Duodenal mucosa (tissue), 2 donors: ENCODE data around the gene LOXL1.
"Not testable (repeated sequence)": the region's sequence is repeated elsewhere in the genome, so short reads cannot be mapped to it uniquely, and the experiment has no call there.

ENCODE experiments used
- H3K27ac ChIP-seq: one replicate; pipeline ENCODE4 v1.7.0; 2013; ENCODE audit warnings: low read depth, low read length
- H3K27me3 ChIP-seq, 2 donors: one replicate each; pipeline ENCODE4 v1.7.0; 2013; ENCODE audit warnings: low read length in 2 of 2, control low read depth in 1 of 2; ENCODE audit not compliant: insufficient read depth in 2 of 2, control insufficient read depth in 1 of 2
- H3K36me3 ChIP-seq, 2 donors: one replicate each; pipeline ENCODE4 v1.7.0; 2013; ENCODE audit warnings: low read length in 2 of 2, control low read depth in 1 of 2; ENCODE audit not compliant: insufficient read depth in 2 of 2, control insufficient read depth in 1 of 2
- H3K4me1 ChIP-seq, 2 donors: one replicate each; pipeline ENCODE4 v1.7.0; 2013; ENCODE audit warnings: low read length in 2 of 2, control low read depth in 1 of 2; ENCODE audit not compliant: insufficient read depth in 2 of 2, control insufficient read depth in 1 of 2
- H3K4me3 ChIP-seq, 2 donors: one replicate each; pipeline ENCODE4 v1.7.0; 2013; ENCODE audit warnings: low read length in 2 of 2, low read depth in 1 of 2
- H3K9ac ChIP-seq, 2 donors: one replicate each; pipeline ENCODE4 v1.7.0; 2013; ENCODE audit warnings: low read length in 2 of 2, low read depth in 1 of 2
- H3K9me3 ChIP-seq, 2 donors: one replicate each; pipeline ENCODE4 v1.7.0; 2013; ENCODE audit warnings: low read length in 2 of 2, control low read depth in 1 of 2; ENCODE audit not compliant: control insufficient read depth in 1 of 2

The LOXL1 gene

GRCh38 chr15:73930790-73931281 lies 4.6 kb downstream of the LOXL1 start:
- Histone ChIP-seq H3K27ac (no peak overlapping the region), H3K4me1 (peaks cover 23% of the 10 kb centered on the region in 2 donors), H3K27me3 (no peaks in the 10 kb centered on the region), H3K9me3 (no peaks in the 10 kb centered on the region), H3K4me3 (no peak overlapping the region), H3K9ac (no peak overlapping the region), H3K36me3 (no peaks in the 10 kb centered on the region)

- Histone ChIP-seq H3K36me3 (no peaks in the 10 kb centered on the region), H3K27me3 (no peaks in the 10 kb centered on the region), H3K4me1 (peaks cover 21 to 25% of the 10 kb centered on the region in 2 donors), H3K4me3 (no peak overlapping the region), H3K9ac (no peak overlapping the region), H3K27ac (no peak overlapping the region), H3K9me3 (no peaks in the 10 kb centered on the region)
Observed at GRCh38 chr15:73931441-73931840, 5.2 kb downstream of the LOXL1 start.

- no peak overlapping the region for H3K9ac ChIP-seq
- no peak overlapping the region for H3K27ac ChIP-seq
- H3K9me3 ChIP-seq = no peaks in the 10 kb centered on the region
- peaks cover 18 to 25% of the 10 kb centered on the region in 2 donors for H3K4me1 ChIP-seq
- H3K27me3 ChIP-seq = no peaks in the 10 kb centered on the region
- no peaks in the 10 kb centered on the region for H3K36me3 ChIP-seq
- H3K4me3 ChIP-seq = no peak overlapping the region
Observed at GRCh38 chr15:73932381-73933191, 6.3 kb downstream of the LOXL1 start.

GRCh38 chr15:73934281-73934680 lies 8.0 kb downstream of the LOXL1 start:
- Histone ChIP-seq H3K27ac (no peak overlapping the region), H3K4me1 (peaks cover 13 to 20% of the 10 kb centered on the region in 2 donors)

GRCh38 chr15:73935547-73935946 lies 9.3 kb downstream of the LOXL1 start:
- no peaks in the 10 kb centered on the region for H3K27me3 ChIP-seq
- no peak overlapping the region for H3K4me3 ChIP-seq
- no peak overlapping the region for H3K27ac ChIP-seq
- no peaks in the 10 kb centered on the region for H3K36me3 ChIP-seq
- H3K4me1 ChIP-seq = peaks cover 14 to 18% of the 10 kb centered on the region in 2 donors
- H3K9me3 ChIP-seq = no peaks in the 10 kb centered on the region
- H3K9ac ChIP-seq = no peak overlapping the region

More at GRCh38 chr15:73934281-73934680, 8.0 kb downstream of the LOXL1 start:
- Histone ChIP-seq H3K4me3 (no peak overlapping the region), H3K36me3 (no peaks in the 10 kb centered on the region), H3K9ac (no peak overlapping the region), H3K9me3 (no peaks in the 10 kb centered on the region), H3K27me3 (no peaks in the 10 kb centered on the region)

- Histone ChIP-seq H3K4me1 (peaks cover 18 to 23% of the 10 kb centered on the region in 2 donors), H3K27me3 (no peaks in the 10 kb centered on the region), H3K36me3 (no peaks in the 10 kb centered on the region), H3K4me3 (no peak overlapping the region), H3K9ac (no peak overlapping the region), H3K9me3 (no peaks in the 10 kb centered on the region), H3K27ac (no peak overlapping the region)
Observed at GRCh38 chr15:73936181-73936580, 9.9 kb downstream of the LOXL1 start.

- Histone ChIP-seq H3K36me3 (no peaks in the 10 kb centered on the region), H3K9me3 (no peaks in the 10 kb centered on the region), H3K4me3 (no peak overlapping the region), H3K9ac (no peak overlapping the region), H3K27me3 (no peaks in the 10 kb centered on the region), H3K4me1 (peaks cover 18 to 23% of the 10 kb centered on the region in 2 donors), H3K27ac (no peak overlapping the region)
Observed at GRCh38 chr15:73936588-73937290, 10.5 kb downstream of the LOXL1 start.

- H3K27me3 ChIP-seq = no peaks in the 10 kb centered on the region
- peaks cover 18 to 23% of the 10 kb centered on the region in 2 donors for H3K4me1 ChIP-seq
- no peak overlapping the region for H3K4me3 ChIP-seq
- no peaks in the 10 kb centered on the region for H3K9me3 ChIP-seq
- H3K9ac ChIP-seq = no peak overlapping the region
- no peak overlapping the region for H3K27ac ChIP-seq
- H3K36me3 ChIP-seq = no peaks in the 10 kb centered on the region
Observed at GRCh38 chr15:73937296-73937695, 11.0 kb downstream of the LOXL1 start.

- no peak overlapping the region for H3K9ac ChIP-seq
- H3K27ac ChIP-seq = no peak overlapping the region
- no peak overlapping the region for H3K4me3 ChIP-seq
- peaks cover 18 to 23% of the 10 kb centered on the region in 2 donors for H3K4me1 ChIP-seq
- no peaks in the 10 kb centered on the region for H3K9me3 ChIP-seq
- no peaks in the 10 kb centered on the region for H3K27me3 ChIP-seq
- no peaks in the 10 kb centered on the region for H3K36me3 ChIP-seq
Observed at GRCh38 chr15:73937726-73938125, 11.5 kb downstream of the LOXL1 start.

- H3K4me3 ChIP-seq, H3K27me3 ChIP-seq, H3K36me3 ChIP-seq, H3K9ac ChIP-seq, H3K9me3 ChIP-seq, H3K27ac ChIP-seq: not testable (repeated sequence)
- H3K4me1 ChIP-seq = peaks cover 18 to 23% of the 10 kb centered on the region in 2 donors
Observed at GRCh38 chr15:73938516-73938915, 12.3 kb downstream of the LOXL1 start.
